NCI-H82 (cell line): Measurements from ENCODE around the gene SDS.

ENCODE experiments used
- DNase-seq: peaks from one replicate; lab custom pipeline; 2025; lab: John Stamatoyannopoulos, UW

SDS gene

DNA sequence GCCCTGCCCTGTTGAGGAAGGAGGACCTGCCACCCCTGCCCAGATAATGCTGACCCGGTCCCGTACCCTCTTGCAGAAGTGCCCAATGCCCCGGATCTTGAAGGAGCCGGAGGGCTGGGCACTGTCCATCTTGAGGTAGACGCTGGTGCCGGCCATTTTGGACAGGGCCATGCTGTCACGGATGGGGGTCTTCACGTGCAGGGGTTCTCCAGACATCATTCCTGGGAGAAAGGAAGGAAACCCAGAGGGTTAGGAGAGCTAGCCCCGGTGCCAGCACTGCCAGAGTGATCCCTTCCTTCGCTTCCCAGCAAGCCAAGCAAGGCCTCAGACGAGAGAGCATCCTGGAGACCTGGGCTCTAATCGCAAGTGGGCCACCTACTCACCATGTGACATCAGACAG, 4.2 kb downstream of the SDS start:
- DNase-seq = no peak

DNA sequence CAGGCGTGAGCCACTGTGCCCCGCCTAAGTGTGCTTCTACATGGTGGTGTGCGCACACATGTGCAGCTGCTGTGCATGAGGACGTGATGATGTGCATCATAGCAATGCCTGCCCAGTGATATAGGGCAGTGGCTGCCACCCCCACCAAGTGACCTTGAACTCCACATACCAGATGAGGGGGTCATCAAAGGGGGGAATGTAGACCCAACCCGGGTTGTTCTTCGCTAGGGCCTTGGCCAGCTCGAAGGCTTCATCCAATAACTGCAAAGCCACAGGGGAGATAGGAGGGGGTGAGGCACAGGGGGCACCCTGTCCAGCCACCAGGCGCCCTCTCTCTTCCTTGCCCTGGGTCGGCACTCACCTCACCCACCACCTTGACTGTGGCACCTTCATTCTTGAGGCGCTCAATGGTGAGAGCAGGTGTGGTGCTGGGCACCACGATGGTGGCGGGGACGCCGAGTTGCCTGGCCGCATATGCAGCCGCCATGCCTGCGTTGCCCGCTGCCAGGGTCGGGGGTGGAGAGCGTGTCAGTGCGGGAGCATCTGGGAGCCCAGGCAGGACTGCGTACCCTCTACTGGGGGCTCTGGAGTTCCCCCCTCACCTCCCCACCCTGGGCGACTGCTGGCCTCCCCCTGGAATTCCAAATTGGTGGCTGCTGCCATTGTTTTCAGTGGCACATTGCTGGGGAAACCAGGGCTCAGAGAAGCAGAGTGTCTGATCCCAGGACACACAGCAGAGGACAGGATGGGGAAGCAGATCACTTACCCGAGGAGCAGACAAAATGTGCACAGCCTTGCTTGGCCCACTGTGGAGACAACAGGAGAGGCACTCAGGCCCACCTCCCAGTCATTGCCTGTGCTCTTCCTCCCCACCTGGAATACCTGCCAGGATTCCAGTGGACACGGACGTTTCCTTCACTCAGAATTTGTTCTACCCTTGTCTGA, 5.1 kb downstream of the SDS start:
- no peak for DNase-seq

DNA sequence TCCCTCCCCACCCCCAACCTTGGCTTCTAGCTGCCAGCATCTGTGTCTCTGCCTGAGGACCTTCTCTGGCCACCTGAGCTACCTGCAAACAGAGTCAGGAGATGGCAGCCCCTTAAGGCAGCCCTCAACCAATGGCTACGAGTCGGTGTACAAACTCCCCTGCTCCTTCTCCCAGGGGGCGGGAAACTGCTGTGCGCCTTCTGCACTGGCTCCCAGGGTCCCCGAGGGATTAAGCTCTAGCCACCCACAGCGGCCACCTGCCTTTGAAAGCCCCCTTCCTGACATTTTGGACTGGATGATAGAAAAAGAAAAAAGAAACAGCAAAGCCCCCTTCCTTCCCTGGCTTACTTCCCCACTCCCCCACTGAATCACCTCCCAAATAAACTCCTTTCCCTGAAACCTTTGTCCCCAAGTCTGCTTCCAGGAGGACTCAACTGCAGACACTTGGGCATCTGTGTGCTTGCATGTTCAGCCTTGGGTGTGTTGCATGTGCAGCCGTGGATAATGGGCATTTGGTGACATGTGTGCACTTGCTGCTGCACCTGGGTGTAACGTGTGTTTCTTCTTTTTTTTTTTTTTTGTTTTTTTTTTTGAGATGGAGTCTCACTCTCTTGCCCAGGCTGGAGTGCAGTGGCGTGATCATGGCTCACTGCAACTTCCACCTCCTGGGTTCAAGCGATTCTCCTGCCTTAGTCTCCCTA, 6.0 kb downstream of the SDS start:
- peak; percentile 55 for DNase-seq

DNA sequence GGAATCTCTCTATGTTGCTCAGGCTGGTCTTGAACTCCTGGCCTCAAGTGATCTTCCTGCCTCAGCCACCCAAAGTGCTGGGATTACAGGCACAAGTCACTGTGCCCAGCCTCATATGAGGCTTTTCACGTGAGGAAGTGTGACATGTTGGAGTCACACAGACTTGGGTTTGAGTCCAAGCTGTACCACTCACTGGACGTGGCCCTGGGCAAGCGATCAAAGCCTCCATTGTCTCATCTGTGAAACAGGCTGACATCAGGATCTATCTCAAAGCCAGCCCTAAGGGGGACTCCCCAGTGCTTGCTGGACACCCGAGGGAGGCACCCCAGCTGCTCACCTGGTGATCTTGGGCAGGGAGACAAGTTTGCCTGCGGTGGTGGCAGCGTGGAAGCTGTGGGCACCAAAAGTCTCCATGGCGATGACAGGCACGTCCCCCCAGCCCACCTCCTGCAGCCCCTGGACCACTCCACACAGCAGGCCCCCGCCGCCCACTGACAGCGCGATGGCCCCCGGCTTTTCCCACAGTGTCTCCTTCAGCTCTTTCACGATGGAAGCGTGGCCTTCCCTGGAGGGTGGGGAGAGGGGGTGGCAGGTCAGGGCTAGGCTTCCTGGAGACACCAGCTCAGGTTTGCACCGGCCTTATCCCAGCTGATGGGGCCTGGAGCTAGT, 6.7 kb downstream of the SDS start:
- DNase-seq = no peak

DNA sequence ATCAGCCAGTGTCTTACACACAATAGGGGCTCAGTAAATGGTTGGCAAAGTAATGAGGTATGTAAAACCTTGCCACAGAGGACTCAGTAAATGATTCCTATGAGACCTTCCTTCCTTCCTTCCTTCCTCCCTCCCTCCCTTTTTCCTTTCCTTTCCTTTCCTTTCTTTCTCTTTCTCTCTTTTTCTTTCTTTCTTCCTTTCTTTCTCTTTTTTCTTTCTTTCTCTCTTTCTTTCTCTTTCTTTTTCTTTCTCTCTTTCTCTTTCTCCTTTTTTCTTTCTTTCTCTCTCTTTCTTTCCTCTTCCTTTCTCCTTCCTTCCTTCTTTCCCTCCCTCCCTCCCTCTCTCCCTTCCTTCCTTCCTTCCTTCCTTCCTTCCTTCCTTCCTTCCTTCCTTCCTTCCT, 7.5 kb downstream of the SDS start:
- no peak for DNase-seq

DNA sequence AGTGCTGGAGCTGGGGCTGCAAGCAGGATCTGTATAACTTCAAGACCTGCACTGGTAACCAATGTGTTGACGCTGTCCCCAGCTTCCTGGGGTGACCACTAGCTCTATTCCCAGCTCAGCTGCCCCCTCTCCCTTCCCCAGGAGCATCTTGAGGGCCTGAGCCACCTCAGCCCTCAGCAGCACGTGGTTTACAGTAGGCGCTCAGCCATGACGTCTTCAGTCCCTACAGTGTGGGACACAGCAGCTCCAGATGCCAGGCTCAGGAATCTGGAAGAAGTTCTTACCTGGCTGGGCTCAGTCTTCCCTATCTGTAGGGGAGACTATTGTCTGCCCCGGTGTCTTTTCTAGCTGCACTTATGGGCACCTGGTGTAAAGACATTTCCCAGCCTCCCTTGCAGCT, 8.6 kb downstream of the SDS start:
- no peak for DNase-seq

DNA sequence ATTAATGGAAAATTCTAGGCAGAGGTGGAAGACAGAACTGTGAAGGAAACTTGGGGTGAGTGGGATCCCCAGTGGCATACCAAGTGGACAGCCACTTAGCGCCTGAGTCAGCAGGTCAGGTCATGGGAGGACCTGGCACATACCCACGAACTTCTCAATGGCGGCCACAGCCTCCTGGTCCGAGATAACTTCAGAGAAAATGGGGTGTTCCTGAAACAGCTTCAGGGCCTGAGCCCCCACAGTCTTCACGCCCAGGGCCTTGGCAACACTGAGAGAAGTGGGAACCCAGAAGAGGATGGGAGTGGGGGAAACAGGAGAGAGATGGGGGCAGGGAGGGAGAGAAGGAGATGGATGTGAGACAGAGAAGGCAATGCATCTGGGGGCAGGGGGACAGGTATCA, 9.9 kb downstream of the SDS start:
- no peak for DNase-seq

DNA sequence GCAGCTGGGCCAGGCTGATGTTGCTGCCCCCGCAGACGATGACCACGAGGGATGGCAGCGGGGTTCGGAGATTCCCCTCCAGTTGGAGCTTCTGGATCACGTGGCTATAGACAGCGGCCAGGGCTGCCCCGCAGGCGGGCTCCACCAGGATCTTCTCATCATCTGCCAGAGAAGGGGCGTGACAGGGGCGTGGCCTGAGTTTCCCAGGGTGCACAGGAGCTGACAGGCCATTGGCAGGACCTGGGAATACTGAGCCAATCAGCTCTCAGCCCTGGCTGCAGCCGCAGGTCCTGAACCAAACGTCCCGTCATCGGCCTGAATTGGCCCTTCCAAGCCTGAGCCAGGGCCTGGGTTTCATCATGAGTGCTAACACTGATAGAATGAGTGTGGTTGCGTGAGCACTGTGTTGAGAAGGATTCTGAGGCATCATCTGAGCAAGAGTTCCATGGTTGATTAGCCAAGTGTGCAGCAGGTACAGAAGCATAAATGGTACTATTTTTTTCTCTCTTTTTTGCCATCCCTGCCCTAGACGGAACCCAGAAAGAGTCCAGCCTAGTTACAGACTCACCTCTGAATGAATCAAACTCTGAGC, 10.6 kb downstream of the SDS start:
- DNase-seq = peak; percentile 69

DNA sequence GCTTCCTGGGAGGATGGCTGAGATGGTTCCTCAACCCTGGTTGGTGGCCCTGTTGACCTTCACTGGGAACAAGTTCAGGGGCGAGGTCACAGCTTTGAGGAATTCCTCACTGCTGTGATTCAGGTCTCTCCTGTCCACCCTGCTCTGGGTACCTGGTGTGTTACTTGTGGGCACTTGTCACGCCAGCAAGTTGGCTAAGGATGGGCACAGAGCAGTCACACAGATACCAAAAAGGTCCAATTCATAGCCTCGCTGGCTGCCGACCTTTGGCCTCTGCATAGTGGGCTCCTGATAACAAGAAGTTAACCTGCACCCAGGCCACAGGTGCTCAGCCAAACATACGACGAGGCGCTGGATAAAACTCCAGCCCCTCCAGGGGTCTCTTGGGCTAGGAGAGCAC, 11.2 kb downstream of the SDS start:
- no peak for DNase-seq

DNA sequence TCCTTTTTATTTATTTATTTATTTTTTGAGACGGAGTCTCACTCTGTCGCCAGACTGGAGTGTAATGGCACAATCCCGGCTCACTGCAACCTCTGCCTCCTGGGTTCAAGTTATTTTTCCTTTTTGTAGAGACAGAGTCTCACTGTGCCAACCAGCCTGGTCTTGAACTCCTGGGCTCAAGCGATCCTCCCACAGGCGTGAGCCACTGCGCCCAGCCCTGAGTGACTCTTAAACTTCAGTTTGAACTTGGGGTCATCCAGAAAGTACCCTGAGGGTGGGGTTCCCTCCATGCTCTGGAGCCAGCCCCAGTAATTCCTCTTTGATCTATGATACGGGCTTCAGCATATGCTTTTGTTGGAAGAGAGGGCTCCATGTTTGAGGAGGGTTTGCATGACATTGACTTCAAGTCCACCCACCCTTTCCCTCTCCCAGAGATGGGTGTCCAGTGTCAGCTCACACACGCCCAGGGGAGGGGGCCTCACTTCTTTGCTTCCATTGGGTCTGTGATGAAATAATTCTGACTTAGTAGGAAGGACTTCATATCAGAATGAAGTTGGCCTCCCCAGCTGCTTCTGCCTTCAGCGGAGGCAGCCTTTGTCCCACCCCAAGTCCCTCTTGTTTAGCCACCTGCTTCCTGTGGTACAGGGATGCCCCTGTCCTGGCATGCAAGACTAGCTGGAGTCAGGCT, 11.9 kb downstream of the SDS start:
- DNase-seq = no peak

DNA sequence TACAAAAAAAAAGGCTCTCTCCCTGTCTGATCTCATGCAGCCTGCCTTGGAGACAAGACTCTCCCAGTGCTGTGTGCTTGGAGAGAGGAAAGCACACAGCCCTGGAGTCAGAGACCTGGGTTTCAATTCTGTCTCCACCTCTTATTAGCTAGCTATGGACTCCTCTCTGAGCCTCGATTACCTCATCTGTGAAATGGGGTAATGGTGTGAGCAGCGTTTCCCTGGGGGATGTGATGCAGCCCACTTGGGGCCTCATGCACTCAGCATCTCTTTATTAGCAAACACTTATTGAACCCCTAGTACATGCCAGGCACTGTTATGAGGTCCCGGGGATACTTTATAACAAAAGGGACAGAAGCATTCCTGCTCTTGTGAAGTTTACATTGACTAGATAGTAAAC, 12.5 kb downstream of the SDS start:
- no peak for DNase-seq

DNA sequence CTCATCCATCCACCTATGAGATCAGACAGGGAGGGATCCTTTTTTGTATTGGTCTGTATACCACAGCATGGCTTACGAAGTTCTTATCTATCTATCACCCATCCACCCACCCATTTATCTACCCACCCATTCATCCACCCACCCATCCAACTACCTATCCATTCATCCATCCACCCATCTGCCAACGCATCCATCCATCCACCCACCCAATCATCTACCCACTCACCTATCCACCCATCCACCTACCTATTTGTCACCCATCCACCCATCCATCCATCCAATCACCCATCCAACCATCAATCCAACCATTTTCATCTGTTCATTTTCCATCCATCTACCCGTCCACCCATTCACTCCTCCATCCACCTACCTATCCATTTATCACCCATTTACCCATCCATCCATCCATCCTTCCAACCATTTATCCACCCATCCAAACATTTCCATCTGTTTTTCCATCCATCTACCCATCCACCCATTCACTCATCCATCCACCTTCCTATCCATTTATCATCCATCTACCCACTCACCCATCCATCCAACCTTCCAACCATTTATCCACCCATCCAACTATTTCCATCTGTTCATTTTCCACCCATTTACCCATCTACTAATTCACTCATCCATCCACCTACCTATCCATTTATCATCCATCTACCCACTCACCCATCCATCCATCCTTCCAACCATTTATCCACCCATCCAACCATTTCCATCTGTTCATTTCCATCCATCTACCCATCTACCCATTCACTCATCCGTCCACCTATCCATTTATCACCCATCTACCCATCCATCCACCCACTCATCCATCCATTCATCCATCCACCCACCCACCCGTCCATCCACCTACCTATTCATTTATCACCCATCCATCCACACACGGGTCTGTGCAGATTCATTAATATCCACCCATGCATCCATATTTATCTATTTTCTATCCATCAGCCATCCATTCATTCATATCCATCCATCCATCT, 13.3 kb downstream of the SDS start:
- DNase-seq = no peak

DNA sequence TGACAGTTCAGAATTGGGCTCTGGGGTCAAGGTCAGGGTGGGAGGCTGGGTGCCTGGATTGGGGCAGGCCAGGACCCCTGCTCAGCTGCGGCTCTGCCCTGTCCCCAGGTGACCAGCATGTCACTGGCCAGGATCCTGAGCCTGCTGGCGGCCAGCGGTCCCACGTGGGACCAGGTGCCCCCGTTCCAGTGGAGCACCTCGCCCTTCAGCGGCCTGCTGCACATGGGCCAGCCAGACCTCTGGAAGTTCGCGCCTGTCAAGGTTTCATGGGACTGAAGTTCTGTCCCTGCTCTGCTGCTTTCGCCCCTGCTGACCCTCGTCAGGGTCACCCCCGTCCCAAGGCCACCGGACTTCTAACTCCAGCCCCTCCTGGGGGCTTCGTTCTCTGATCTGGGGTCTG, 15.3 kb downstream of the SDS start:
- no peak for DNase-seq

DNA sequence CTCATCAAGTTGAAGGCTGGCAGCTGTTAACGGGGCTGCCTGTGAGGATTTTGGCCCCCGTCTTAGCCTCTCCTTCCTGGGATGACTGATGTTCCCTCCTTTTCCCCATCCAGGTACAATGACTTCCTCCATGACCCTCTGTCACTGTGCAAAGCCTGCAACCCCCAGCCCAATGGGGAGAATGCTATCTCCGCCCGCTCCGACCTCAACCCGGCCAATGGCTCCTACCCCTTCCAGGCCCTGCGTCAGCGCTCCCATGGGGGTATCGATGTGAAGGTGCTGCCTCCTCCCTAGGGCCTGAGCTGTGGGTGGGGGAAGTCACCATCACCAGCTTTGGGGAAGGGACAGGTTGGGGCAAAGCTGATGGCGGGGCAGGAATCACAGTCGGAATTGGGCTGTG, 16.1 kb downstream of the SDS start:
- DNase-seq = no peak

DNA sequence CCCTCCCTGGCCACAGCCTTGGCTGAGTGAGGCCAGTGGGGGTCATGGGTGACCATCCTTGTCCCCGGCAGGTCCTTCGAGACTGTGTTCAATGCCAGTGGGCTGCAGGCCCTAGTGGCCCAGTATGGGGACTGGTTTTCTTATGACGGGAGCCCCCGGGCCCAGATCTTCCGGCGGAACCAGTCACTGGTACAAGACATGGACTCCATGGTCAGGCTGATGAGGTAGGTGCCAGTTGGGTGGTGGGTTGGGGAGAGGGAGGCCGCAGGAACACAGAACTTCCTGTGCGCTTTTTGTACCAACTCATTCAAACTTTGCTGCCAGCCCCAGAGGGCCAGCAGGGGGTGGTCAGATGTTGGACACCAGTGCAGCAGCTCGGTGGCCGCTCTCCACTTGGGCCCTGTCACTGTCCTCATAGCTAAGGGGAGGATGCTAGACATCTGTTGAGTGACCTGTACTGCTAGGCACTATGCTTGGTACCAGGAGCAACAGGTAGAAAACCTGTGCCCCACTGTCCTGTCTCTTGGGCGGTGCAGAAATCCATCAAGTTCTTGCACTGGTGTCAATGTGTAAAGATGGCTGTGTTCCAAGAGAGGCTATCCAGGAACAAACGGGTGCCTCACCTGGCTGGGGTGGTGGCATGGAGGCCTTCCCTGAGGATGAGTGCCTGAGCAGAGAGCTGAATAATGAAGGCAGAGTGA, 16.7 kb downstream of the SDS start:
- DNase-seq = no peak

DNA sequence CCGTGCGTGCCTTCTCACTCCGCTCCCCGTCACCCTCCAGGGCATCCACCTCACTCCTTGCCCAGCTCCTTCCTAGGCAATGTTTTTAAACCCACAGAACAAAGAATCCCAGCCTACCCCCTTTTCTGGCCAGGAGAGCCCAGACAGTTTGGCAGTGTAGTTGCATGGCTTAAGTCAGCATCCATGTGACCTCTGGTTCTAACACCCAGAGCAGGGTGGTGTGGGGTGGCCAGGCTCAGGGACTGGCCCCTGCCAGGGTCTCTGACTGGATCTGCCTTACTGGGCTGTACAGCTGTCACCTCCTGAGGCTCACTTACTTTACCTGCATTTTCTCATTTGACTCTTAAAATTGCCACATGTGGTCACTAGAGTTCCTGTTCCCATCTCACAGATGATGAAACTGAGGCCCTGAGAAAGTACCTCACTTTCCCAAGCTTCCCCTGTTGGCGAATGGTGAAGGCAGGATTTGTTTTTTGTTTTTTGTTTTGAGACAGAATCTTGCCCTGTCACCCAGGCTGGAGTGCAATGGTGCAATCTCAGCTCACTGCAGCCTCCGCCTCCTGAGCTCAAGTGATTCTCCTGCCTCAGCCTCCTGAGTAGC, 18.3 kb downstream of the SDS start:
- DNase-seq = no peak

DNA sequence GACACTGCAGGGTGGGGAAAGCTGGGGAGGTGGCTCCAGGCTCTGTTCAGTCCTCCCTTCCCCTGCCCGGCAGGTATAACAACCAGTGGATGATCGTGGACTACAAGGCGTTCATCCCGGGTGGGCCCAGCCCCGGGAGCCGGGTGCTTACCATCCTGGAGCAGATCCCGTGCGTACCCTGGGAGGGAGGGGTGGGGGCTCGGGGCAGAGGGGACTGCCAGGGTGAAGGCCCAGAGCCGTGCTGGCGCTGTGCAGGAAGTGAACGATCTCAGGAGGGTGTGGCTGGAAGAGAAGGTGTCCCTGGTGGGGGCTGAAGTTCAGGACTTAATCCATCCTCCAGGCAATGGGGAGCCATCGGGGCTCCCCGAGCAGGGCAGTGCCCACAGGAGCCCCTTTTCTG, 18.9 kb downstream of the SDS start:
- no peak for DNase-seq

DNA sequence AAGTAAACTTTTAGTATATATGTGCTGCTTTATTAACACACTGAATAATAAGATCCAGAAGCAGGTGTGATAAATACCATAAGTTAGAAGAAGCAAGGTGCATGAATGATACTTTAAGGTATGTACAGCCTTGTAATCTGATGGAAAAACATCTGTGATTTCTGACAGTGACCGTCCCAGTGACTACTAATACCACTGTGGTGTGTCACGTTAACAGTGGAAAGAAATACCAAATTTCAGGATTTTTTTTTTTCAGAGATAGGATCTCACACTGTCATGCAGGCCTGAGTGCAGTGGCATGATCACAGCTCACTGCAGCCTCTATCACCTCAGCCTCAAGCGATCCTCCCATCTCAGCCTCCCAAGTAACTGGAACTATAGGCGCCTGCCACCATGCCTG, 21.5 kb downstream of the SDS start:
- DNase-seq = no peak

DNA sequence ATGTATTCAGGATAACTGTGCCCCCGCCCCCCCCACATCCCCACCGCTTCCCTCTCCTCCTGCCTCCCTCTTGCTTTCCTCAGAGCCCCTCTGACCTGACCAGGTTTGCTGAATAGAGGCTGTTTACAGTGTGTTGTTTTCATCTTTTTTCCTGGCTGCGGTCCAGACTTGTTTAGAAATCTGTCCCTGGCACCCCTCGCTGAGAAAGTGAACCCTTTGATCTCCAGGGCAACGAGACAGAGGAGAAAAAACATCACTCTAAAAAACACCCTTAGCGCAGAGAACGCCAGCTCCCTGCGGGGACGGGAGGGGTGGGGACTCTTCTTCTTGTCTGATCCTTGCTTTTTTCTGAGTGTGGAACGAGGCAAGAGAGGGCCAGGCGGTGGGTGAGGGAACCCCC, 22.5 kb downstream of the SDS start:
- DNase-seq = no peak

DNA sequence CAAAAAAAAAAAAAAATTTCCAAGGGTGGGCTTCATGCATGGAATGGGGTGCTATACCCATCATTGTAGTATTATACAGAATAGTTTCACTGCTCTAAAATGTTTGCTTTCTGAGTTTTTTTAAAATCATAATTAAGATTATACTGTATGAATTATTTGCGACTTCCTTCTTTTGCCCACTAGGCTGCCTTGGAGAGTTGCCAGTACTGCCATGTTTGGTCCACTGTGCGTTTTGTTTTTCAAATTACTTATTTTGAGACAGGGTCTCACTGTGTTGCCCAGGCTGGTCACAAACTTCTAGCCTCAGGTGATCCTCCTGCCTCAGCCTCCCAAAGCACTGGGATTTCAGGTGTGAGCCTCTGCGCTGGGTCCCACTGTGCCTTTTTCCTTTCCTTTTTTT, 25.4 kb downstream of the SDS start:
- no peak for DNase-seq
